HG02981 (cell line): ENCODE data around the gene KIAA1217.
"Not testable (repeated sequence)": the region's sequence is repeated elsewhere in the genome, so short reads cannot be mapped to it uniquely, and the experiment has no call there.

Experiments
- ATAC-seq: cut with Tn5 transposase; IDR thresholded peaks from one replicate; pipeline ENCODE4 v1.9.1; 2021; ENCODE audit warnings: mild to moderate bottlenecking, moderate library complexity; ENCODE audit not compliant: unreplicated experiment

The KIAA1217 gene

GRCh38 chr10:24434961-24435360, 226.0 kb downstream of the KIAA1217 start:
- no peak for ATAC-seq

GRCh38 chr10:24435374-24435773, 226.4 kb downstream of the KIAA1217 start:
- ATAC-seq, result no peak

GRCh38 chr10:24437302-24437701, 228.4 kb downstream of the KIAA1217 start:
- no peak for ATAC-seq

GRCh38 chr10:24438800-24439199, 229.9 kb downstream of the KIAA1217 start:
- no peak for ATAC-seq

GRCh38 chr10:24439935-24440334, 231.0 kb downstream of the KIAA1217 start:
- no peak for ATAC-seq

- ATAC-seq, result no peak
These were observed 232.2 kb downstream of the KIAA1217 start for GRCh38 chr10:24440817-24441797.

- ATAC-seq, result no peak
These were observed 233.3 kb downstream of the KIAA1217 start for GRCh38 chr10:24442234-24442633.

- not testable (repeated sequence) for ATAC-seq
These were observed 233.8 kb downstream of the KIAA1217 start for GRCh38 chr10:24442641-24443174.

- ATAC-seq, result no peak
These were observed 235.4 kb downstream of the KIAA1217 start for GRCh38 chr10:24444337-24444736.

- ATAC-seq, result not testable (repeated sequence)
These were observed 237.0 kb downstream of the KIAA1217 start for GRCh38 chr10:24445958-24446357.

GRCh38 chr10:24446739-24447138, 237.8 kb downstream of the KIAA1217 start:
- ATAC-seq, result no peak

- ATAC-seq, result no peak
These were observed 239.5 kb downstream of the KIAA1217 start for GRCh38 chr10:24448351-24448999.

- peak; percentile 72 for ATAC-seq
These were observed 240.4 kb downstream of the KIAA1217 start for GRCh38 chr10:24449321-24449740.

- ATAC-seq, result no peak
These were observed 240.9 kb downstream of the KIAA1217 start for GRCh38 chr10:24449769-24450310.

- ATAC-seq, result no peak
These were observed 242.4 kb downstream of the KIAA1217 start for GRCh38 chr10:24451325-24451820.

GRCh38 chr10:24452030-24452429, 243.1 kb downstream of the KIAA1217 start:
- no peak for ATAC-seq

GRCh38 chr10:24453404-24453830, 244.5 kb downstream of the KIAA1217 start:
- ATAC-seq, result no peak

GRCh38 chr10:24453973-24454372, 245.0 kb downstream of the KIAA1217 start:
- no peak for ATAC-seq

GRCh38 chr10:24455447-24455846, 246.5 kb downstream of the KIAA1217 start:
- ATAC-seq, result no peak

GRCh38 chr10:24456322-24456721, 247.4 kb downstream of the KIAA1217 start:
- no peak for ATAC-seq

- no peak for ATAC-seq
These were observed 248.9 kb downstream of the KIAA1217 start for GRCh38 chr10:24457661-24458318.
